HG03159 (cell line): ENCODE results near the gene RPS6KA2.

Experiments
- ATAC-seq: cut with Tn5 transposase; IDR thresholded peaks from one replicate; pipeline ENCODE4 v1.9.1; 2021; ENCODE audit warnings: mild to moderate bottlenecking, moderate library complexity; ENCODE audit not compliant: unreplicated experiment

Gene RPS6KA2

DNA sequence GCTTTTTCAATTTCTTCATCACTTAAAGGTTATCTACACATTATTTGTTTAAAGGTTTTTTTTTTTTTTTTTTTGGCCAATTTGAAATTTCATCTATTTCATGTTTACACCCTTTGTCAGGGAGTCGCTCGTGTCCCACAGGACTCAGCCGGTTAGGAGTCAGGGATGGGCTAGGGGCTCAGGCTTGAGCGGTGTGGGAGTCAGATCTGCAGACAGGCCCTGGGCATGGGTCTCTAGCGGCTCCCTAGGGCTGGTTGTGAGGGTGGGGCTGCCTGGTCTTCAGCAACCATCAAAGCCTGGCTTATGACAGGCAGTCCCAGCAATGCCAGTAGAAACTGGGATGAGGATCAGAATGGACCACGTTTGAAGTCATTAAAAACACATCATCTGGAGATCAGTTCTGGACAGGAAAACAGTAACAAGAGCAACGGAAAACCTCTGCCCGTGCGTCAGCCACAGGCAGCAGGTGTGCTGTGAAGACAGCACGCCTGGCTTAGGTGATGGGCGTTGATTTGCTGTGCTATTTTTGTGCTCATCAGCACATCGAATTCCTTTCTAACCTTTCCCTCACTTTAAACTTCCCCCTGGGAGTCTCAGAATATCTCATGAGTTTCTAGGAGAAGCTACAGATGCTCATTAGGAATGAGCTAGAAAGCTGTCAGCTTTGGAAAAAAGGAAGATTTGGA, 153.0 kb downstream of the RPS6KA2 start:
- ATAC-seq = no peak

DNA sequence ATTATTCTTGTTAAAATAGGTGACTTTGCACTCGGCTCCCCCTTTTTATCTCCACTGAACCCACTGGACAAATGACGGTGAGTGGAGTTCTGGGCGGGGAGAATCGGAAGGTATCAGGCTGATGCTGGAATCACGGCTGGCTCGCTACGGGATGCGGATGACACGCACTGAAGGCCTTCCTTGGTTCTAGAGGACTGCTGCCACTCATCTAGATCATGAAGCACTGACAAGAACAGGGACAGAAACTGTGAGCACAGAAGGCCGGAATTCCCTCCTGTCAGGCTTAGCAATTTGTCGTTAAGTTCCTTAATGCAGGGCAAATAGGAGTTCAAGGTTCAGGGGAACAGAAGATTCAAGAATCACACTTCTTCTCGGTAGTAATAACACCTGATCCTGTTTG, 154.4 kb downstream of the RPS6KA2 start:
- no peak for ATAC-seq

DNA sequence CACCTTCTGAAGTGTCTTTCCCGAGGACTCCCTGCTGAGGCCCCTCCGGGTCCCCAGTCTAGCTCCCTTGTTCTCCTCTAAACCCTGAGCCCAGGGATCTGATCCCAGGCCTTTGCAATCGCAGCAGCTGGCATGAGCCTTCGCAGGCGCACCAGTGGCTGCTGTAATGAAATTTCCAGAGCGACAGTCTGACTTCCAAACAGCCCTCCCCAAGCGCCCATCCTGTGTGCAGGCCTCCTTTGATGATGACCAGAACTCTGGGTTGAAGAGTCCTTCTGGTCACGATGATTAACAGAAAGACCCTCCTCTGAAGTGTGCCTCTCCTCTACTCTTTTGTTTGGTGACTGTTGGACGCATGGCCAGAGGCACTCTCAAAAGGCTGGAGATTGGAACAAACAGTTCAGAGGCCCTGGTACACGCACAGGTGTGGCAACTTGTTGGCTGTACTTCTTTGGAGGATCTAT, 155.2 kb downstream of the RPS6KA2 start:
- ATAC-seq = no peak

DNA sequence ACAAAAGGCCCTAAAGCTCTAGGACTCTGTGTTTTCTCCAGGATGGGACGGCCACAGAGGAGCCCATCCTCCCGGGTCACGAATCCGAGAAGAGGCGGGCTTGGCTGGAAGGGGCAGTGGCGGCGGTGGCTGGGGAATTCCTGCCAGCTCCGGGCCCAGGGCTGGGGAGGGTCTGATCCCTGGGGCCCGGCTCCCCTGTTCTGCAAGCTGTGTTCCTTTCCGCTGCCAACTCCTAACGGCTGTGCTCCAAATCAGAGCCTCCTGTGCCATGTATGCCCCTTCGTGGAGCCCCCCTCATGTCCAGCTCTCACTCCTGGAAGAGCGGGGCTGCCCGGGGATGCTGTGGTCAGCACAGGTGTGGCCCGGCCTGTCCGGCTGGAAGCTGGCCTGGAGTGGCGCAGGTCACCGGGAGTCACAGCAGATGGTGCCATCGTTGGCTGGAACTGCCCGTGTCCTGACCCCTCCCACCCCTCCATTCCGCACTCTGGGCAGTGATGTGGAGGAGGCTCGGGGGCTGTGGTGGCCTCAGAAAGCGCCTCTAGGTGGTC, 156.1 kb downstream of the RPS6KA2 start:
- no peak for ATAC-seq

DNA sequence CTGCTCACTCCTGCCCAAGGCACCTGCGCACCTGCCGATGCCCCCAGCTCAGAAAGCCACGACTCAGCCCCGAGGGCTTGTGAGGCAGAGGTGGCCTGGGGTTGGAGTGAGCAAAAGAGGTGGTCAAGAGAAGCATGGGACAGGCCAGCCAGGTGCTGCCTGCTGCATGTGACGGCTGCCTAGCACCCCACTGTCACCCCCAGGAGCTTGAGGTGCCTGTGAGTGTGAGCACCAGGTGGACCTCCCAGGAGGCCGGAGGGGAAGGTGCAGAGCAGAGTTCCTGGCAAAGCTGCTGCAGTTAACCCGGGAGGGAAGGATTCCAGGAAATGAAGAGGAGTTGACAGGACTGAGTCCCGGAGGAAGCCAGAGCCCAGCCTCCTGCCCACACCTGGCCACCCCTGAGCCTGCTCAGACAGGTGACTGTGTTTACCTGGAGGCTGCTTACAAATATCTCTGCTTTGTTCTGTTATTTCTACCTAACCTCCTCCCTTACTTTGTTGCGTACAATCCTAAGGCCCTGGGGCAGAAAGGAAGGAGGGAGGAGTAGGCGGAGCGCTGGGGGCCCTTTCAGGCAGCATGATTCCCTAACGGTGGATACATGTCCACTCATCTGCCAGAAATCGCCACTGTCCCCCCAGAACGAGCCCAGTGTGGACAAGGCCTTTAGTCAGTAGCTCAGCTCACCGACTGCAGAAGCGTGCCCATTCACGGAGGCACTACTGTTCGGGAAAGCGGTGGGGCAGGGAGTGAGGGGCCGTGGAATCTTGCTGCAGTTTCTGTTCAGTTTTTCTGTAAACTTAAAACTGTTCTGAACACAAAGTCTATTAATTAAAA, 156.8 kb downstream of the RPS6KA2 start:
- no peak for ATAC-seq

DNA sequence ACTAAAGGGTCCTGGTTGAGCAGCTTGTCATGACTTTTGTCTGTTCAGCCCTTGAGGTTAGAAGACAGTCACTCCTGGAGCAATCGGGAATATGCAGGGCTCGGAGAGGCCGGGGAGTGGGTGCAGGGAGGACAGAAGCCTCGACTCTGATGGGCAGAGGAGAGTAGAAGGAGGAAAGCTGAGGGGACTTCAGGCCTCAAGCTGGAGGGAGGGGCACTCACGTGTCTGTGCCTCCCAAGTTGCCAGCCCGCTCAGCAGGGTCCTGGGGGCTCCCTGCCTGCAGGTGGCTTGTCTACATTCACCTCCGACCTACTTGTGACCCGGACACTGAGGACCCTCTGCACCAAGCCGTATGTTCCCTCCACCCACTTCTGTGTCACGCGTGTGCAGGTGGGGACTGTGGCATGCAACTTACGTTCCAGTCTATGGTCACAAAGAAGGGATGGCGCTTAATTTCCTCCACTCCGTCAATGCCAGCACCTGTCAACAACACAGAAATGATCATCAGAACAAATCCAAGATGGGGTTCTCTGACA, 157.6 kb downstream of the RPS6KA2 start:
- ATAC-seq = no peak

DNA sequence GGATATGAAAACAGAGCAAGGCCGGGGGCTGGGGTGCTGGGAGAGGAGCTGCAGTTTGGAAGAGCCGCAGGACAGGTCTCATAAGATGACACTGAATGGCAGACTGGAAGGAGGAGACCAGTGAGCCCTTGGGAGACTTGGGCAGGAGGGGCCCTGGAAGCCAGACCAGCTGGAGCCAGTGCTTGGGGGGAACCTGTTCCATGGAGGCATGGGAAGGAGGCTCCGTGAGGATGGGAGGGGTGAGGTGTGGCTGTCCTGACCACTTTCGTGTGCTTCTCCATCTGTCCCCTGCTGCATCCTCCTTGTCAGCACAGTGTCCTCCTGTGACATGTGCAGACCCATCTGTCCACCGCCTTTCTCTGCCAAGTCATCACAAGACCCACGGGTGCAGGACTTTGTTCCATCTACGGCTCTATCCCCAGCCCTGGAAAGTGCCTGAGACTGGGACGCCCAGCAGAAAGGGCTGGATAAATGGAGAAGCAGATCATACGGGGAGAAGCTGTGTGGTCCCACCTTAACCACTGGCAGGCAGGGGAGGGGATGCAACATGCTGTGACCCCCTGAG, 159.5 kb downstream of the RPS6KA2 start:
- no peak for ATAC-seq

DNA sequence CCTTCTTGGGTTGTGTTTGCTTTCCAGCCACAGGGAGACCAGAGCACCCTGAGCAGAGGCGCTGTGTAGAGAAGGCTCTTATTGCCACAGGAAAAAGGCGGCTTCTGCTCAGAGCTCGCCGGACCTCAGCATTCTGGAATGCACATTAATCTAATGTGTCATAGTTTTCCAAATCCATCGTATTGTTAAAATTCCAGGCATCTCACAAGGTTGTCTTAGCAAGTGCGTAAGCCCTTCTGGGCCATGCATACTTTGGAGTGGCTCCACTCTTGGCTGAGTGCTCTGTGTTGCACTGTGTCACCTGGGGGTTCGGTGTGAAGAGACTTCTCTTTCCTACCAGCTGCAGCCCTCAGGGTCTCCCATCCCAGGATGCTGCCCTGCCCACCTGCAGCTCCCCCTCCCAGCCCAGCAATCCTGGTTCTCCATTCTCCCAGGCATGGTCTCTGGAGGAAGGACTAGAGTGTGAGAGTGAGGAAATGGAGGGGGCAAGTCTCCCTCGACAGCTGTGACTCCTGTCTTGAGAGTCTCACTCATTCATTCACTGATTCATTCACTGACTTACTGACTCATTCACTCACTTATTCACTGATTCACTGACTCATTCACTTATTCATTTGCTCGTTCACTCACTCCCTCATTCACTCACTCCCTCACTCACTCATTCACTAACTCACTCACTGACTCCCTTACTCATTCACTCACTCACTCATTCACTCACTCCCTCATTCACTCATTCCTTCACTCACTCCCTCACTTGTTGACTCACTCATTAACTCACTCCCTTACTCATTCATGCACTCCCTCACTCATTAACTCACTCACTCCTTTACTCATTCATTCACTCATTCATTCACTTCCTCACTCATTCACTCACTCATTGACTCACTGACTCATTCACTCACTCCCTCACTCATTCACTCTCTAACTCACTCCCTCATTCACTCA, 160.6 kb downstream of the RPS6KA2 start:
- no peak for ATAC-seq

DNA sequence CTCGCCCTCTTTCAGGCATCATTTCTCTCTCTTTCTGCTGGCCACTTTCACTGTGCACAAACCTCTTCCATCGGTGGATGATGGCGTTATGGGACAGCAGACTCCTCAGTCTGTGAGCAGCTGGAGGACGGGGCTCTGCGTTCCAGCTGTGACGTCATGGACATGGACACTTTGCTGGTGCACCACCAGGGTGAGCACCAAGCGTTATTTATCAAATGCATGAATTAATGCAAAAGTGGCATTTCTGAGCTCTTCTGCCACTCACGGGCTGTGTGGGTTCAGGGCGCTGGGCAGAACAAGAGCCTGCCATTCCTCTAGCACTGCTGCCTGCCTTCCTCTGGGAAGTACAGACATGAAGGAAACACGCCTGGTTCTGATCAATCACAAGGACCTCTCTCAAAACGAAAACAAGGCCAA, 161.4 kb downstream of the RPS6KA2 start:
- ATAC-seq = no peak

DNA sequence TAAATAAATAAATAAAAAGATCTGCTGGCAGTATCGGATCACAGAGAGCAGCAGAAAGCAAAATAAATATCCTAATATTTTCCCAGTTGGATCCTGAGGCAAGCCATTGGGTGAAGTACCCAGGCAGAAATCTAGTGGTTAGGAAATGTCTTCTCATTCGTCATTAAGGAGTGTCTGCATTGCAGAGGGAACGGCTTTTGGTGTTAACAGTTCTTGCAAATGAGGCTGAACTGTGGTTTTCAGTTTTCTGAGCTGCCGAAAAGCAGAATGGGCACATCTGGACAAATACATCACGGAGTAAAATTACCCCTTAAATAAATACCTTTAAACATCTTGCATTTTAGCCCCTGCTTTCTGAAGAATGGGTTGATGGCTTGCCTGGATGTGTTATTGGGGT, 162.1 kb downstream of the RPS6KA2 start:
- ATAC-seq = no peak

DNA sequence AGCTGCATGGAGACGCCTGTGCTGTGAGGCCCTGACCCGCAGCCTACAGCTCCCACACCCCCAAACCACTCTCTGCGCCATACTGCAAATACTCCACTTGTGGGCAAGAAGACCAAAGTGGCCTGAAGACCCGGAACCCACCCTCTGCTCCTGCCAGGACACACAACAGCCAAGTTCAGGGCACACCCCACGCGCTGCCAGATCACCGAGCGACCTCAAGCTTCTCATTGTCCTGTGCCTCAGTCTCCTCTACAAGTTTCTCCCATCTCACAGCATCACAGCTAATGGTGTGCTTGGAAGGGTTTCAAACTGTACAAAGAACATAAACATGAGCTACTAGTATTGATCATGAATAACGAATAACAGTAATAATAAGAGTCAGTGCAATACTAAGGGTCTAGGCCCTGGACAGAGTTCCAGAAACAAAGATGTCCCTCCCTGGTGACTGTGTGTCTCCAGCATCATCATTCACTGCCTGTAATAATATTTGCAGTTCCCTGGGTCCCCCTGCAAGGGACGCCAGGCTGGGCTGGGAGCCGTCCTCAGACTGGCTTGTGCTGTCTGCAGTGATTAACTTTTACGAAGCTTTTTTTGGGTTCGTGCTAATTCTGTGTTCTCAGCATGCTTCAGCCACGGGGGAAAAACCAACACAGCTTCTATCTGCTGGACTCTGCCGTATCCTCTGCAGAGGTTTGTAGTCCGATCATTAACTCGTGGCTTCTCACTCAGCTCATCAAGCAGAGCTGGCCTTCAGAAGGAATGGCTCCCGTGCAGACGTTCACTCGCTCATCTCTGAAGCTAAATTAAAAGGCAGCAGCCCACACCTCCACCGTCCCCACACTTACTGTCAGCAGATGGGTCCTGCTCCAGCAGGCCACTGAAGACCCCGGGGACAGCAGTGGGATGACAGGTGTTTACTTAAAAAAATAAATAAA, 162.7 kb downstream of the RPS6KA2 start:
- ATAC-seq = no peak

DNA sequence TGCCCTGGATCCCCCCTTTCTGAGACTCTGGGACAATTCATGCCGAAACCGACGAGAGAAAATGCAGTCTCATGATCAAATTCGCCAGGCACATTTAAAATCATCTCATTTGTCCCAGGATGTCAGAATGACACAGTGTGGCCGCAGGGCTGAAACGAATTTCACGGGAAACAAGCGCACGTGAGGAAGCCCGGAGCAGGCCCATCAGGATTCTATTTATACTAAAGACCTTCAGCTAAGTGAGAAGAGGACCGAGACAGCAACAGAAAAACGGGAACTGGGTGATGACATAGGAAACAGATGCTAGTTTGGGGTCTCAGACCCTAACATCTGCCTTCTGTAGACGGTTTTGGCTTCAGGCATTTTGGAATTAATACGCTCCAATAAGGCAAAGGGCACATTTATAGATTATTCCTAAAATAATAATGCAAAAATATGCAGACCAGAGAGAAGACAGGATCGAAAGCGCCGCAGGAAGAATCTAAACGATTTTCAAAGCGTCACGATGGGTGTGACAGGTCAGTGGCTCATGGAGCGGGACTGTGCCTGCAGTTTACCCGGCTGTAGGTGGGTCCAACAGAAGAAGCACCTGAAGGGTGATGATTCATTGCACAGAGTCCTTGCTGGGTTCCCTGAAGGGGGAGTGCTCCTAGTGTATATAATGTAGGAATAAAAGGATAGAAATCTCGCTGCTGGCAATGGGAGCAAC, 163.5 kb downstream of the RPS6KA2 start:
- ATAC-seq = no peak

DNA sequence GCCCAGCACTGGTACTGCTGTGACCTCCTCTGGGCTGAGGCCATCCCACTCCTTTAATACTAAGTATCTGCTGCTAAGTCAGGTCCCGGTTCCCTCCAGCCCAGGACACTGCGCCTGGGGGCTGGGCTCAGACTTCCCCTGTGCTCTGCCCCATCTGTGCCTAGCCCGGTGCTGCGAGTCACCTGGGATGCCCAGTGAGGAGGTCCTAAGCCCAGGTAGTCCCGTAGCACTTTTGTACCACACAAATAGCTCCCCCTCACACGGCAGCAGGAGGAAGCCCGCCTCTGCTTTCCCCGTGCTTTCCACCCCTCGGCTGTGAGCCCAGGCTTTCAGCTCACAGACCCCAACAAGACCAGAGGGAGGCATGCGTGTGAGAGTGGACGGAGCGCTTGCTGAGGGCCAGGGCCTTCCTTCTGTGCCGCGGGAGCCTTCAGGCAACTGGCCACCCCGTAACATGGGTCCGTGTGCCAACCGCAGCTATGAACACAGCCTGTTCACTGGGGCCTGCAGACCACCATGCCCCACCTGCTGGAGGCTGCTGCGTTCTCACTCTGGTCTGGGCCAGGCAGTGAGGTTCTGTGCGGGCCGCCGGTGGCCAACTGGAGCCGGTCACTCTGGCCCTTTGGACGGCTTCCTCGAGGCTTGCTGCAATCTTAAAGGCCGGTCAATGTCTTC, 164.5 kb downstream of the RPS6KA2 start:
- no peak for ATAC-seq

DNA sequence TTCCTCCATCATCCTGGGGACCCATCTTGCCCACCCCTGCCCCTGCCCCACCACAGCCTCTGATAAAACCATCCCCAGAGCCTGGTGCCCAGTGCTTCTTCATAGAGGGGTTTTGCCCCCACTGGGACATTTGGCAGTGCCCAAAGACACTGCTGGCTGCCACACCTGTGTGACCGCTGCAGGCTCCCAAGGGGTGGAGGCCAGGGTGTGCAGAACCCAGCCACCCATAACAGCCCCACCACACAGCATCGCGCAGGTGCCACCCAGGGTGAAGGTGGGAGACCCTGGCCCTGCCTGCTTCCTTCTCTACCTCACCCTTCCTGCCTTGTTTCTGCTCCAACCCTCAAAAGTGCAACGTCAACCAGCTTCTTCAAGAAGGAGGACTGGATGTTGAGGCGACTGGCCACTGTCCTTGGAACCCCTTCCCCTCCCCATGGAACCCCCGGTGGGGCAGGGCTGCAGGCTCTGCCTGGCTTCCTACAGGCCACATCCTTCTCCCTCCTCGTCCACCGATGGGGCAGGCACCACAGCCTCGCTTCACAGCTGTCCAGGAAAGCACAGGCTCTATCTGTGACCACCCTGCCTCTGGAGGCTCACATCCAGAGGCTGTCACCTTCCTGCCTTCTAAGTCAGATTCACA, 165.1 kb downstream of the RPS6KA2 start:
- no peak for ATAC-seq

DNA sequence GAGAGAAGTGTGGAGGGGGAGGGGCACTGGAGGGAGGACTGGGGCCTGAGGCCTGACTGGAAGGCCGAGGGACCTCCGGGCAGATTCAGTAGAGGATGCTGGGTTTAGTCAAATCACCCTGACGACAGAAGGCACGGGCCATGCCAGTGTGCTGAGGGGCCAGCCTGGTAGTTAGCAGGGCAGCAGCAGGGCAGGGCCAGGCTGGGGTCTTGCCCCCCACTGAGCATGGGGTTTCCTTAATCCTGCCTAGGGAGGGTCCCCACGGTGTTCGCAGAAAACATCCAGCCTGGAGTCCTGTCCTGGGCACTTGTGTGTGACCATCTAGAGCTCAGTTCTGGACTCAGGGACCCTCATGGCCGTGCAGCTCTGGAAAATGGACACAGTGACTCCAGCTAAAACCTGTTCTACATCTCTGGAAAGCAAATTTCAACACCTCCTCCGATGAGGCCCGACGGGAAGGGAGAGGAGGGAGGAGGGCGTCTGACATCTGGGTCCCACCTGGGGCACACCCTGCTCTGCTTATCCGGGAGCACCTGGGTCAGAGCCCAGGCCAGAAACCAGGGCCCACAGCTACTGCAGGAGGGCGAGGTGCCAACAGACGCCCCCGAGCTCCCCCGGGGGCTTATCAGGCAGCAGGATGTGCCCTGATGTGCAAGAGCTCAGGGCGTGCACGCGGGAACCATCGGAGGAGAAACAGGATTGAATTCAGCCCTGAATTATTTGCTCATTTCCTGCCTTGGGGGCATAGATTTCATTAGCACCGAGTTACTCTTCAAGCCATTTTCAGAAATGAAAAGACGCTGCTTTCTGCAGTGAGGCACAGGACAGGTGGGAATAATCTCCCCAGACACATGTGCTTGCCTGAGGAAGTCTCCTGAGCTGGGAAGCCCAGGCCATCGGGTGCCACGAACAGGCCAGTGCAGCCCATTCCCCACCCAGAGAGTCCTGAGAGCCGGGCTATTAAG, 166.3 kb downstream of the RPS6KA2 start:
- ATAC-seq = no peak

DNA sequence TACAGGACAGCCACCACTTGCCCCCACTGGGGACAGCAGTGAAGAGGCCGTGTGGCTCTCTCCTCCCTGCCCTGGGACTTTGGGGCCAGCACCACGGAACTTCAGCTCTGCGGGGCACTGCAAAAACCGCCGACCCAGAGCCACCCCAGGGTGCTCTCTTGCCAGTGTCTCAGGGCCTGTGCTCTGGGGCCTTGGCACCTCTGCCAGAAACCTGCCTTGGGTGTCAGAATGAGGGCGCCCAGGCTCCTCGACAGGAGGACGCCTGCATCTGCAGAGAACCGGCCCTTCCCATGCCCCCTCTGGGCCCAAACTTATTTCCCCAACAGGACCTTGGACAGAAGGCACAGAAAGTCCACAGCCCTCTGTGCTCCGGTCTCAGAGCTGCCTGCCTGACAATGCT, 167.1 kb downstream of the RPS6KA2 start:
- ATAC-seq = no peak
